Left renal pelvis (tissue), 4 donors: Measurements from ENCODE around the gene LYAR. TPM values are rescaled to one million over a fixed set of nuclear protein-coding genes. Genes with fewer than 3 reads are reported as not detected.

Experiments used
- DNase-seq, 4 donors: peaks; one replicate each; pipeline ENCODE4 v3.0.0-alpha.2; 2013; ENCODE audit warnings: low read depth in 4 of 4, low spot score in 3 of 4
- polyA plus RNA-seq, 4 donors: library from polyadenylated mRNA; unstranded; fragments of 120-200 nt; gene quantifications; one replicate each; pipeline ENCODE4 v1.2.1, GENCODE V29; 2013; ENCODE audit not compliant: insufficient read length in 4 of 4

The LYAR gene
- 10 to 100 TPM; 15.0 to 20.7 (median 20.3) TPM for polyA plus RNA-seq

GRCh38 chr4:4289941-4290850 is at the start of gene LYAR, which contains the start of gene ZBTB49:
LYAR (minus strand) TSS chr4:4290154; CDS start chr4:4283742, 6,412 bp downstream.
ZBTB49 (plus strand) TSS chr4:4290251; CDS start chr4:4299946, 9,695 bp downstream.
- peak; percentile 81 to 85 (median 82) for DNase-seq

- DNase-seq = no peak
Measured at GRCh38 chr4:4339504-4340085, 49.6 kb upstream of the LYAR start.

GRCh38 chr4:4338210-4339001 is 48.5 kb upstream of the LYAR start:
- DNase-seq = no peak

- peak in 1 of 4 donors; percentile 7 for DNase-seq
Measured at GRCh38 chr4:4334798-4335520, 45.0 kb upstream of the LYAR start.

- DNase-seq = no peak
Measured at GRCh38 chr4:4333265-4333706, 43.3 kb upstream of the LYAR start.

GRCh38 chr4:4332529-4332928 is 42.6 kb upstream of the LYAR start:
- no peak for DNase-seq

- no peak for DNase-seq
Measured at GRCh38 chr4:4330794-4331193, 40.8 kb upstream of the LYAR start.

GRCh38 chr4:4329496-4329895 is 39.5 kb upstream of the LYAR start:
- DNase-seq = no peak

GRCh38 chr4:4328840-4329239 is 38.9 kb upstream of the LYAR start:
- no peak for DNase-seq

GRCh38 chr4:4328206-4328605 is 38.3 kb upstream of the LYAR start:
- no peak for DNase-seq

- DNase-seq = peak in 2 of 4 donors; percentile 9 to 16
Measured at GRCh38 chr4:4327652-4328121, 37.7 kb upstream of the LYAR start.

- DNase-seq = no peak
Measured at GRCh38 chr4:4326166-4326565, 36.2 kb upstream of the LYAR start.

- DNase-seq = no peak
Measured at GRCh38 chr4:4325321-4325720, 35.4 kb upstream of the LYAR start.

- no peak for DNase-seq
Measured at GRCh38 chr4:4323705-4324534, 34.0 kb upstream of the LYAR start.

- no peak for DNase-seq
Measured at GRCh38 chr4:4321951-4322688, 32.2 kb upstream of the LYAR start.

GRCh38 chr4:4320951-4321714 is 31.2 kb upstream of the LYAR start:
- no peak for DNase-seq

- no peak for DNase-seq
Measured at GRCh38 chr4:4320528-4320927, 30.6 kb upstream of the LYAR start.
